ENCODE measurements around the gene PHACTR3. TPM values are rescaled to one million over a fixed set of nuclear protein-coding genes. Genes with fewer than 3 reads are reported as not detected.

PHACTR3 gene
- total and polyA plus RNA-seq, 2 donors, result 0.62 to 2.7 TPM

DNA sequence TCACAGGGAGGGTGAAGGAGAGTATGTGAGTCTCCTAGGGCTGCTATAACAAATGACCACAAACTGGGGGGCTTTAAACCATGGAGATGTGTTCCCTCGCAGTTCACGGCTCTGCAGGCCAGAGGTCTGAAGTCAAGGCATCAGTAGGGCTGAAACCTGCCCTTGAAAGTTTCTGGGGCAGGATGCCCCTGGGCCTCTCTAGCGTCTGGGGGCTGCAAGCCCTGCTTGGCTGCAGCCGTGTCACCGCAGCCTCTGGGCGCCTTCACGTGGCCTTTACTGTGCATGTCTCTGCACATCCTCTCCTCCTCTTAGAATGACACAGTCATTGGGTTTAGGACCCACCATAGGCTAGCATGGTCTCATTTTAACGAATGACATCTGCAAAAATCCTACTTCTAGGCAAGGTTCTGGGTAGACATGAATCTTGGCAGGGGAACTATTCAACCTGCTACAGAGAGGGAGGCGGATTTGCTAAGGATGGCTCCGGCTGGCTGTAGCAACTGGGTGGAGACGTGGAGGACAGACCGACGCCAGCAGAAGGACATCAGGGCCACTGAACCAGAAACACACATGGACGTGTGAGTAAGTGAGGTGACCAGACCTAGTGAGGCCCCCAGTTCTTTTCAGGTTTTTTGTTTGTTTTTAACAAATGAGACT is 58.6 kb downstream of the PHACTR3 start:
- H3K4me3 ChIP-seq (ENCODE audit: low read depth, low read length), result no peak overlapping the region
- H3K4me1 ChIP-seq (ENCODE audit: insufficient read depth), result no peaks in the 10 kb centered on the region
- H3K36me3 ChIP-seq (ENCODE audit: insufficient read depth), result no peaks in the 10 kb centered on the region
- H3K27ac ChIP-seq (ENCODE audit: low read depth), result no peak overlapping the region
- 83% methylated on average over 14 of the region's 14 CpGs for WGBS
- DNase-seq (ENCODE audit: extremely low spot score), result no peak

GRCh38 chr20:59663513-59664060 is 59.2 kb downstream of the PHACTR3 start:
- Histone ChIP-seq H3K27ac (ENCODE audit: low read depth) (no peak overlapping the region), H3K4me1 (ENCODE audit: insufficient read depth) (no peaks in the 10 kb centered on the region), H3K4me3 (ENCODE audit: low read depth, low read length) (no peak overlapping the region), H3K36me3 (ENCODE audit: insufficient read depth) (no peaks in the 10 kb centered on the region)
- WGBS, result 73% methylated on average over 15 of the region's 15 CpGs
- no peak for DNase-seq (ENCODE audit: extremely low spot score)

- H3K36me3 ChIP-seq (ENCODE audit: insufficient read depth), result no peaks in the 10 kb centered on the region
- H3K27ac ChIP-seq (ENCODE audit: low read depth), result no peak overlapping the region
- no peak for DNase-seq (ENCODE audit: extremely low spot score)
- no peaks in the 10 kb centered on the region for H3K4me1 ChIP-seq (ENCODE audit: insufficient read depth)
- WGBS, result 72% methylated on average over 11 of the region's 11 CpGs
- H3K4me3 ChIP-seq (ENCODE audit: low read depth, low read length), result no peak overlapping the region
These were observed 60.1 kb downstream of the PHACTR3 start for GRCh38 chr20:59664421-59664941.

GRCh38 chr20:59665656-59666555 is 61.6 kb downstream of the PHACTR3 start:
- no peak overlapping the region for H3K27ac ChIP-seq (ENCODE audit: low read depth)
- no peak for DNase-seq (ENCODE audit: extremely low spot score)
- WGBS, result 86% methylated on average over 8 of the region's 8 CpGs
- H3K36me3 ChIP-seq (ENCODE audit: insufficient read depth), result no peaks in the 10 kb centered on the region
- H3K4me3 ChIP-seq (ENCODE audit: low read depth, low read length), result no peak overlapping the region
- no peaks in the 10 kb centered on the region for H3K4me1 ChIP-seq (ENCODE audit: insufficient read depth)

DNA sequence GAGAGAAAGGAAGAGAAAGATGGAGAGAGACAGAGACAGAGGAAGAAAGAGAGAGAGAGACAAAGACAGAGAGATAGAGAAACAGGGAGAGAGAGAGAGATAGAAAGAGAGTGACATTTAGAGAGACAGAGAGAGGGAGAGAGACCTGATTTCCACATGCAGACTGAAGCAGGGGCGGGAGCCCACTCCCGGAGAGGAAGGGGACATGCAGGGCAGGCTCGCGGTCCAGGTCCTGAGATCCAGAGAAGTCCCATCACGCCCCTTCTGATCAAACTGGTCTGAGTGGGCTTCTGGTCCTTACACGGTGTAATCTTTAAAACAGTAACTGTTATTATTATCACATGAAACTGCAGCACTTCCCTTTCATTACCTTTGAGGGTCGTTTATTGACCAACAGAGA is 62.2 kb downstream of the PHACTR3 start:
- WGBS, result 79% methylated on average over 7 of the region's 7 CpGs
- no peaks in the 10 kb centered on the region for H3K4me1 ChIP-seq (ENCODE audit: insufficient read depth)
- no peak for DNase-seq (ENCODE audit: extremely low spot score)
- no peak overlapping the region for H3K4me3 ChIP-seq (ENCODE audit: low read depth, low read length)
- no peaks in the 10 kb centered on the region for H3K36me3 ChIP-seq (ENCODE audit: insufficient read depth)
- no peak overlapping the region for H3K27ac ChIP-seq (ENCODE audit: low read depth)

DNA sequence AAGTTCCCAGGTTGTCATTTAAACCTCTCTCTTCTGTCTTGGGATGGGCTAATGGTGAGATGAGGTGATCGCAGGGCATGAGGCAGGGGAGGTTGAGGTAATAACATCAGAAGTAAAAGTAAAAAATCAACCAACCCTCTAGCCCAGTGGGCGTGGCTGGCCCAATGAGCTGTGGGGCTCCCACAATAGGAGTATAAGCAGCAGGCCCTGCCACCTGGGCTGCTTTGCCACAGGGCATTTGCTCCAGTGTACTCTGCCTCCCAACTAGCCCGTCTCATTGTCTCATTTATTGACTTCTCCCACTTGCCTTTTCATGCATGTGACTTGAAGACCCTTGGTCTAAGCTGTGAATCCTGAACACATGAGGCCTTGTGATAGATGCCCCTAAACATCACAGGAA is 62.8 kb downstream of the PHACTR3 start:
- WGBS, result 78% methylated on average over 3 of the region's 3 CpGs

DNA sequence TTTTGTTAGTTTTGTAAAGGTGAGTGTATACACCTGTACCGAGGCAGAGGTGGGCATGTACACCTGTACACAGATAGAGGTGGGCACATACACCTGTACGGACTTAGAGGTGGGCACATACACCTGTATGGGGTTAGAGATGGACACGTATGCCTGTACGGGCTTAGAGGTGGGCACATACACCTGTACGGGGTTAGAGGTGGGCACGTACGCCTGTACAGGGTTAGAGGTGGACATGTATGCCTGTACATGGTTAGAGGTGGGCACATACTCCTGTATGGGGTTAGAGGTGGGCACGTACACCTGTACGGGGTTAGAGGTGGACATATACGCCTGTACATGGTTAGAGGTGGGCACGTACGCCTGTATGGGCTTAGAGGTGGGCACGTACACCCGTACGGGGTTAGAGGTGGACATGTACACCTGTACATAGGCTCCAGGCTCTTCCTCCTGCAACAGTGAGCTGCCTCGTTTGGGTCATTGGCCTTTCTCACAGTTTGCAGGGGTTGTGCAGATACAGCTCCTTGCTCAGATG is 63.7 kb downstream of the PHACTR3 start:
- no peak for DNase-seq (ENCODE audit: extremely low spot score)
- H3K4me3 ChIP-seq (ENCODE audit: low read depth, low read length), result no peak overlapping the region

More for the DNA sequence above, 62.8 kb downstream of the PHACTR3 start:
- no peak overlapping the region for H3K4me3 ChIP-seq (ENCODE audit: low read depth, low read length)
- no peak overlapping the region for H3K27ac ChIP-seq (ENCODE audit: low read depth)
- H3K4me1 ChIP-seq (ENCODE audit: insufficient read depth), result no peaks in the 10 kb centered on the region
- DNase-seq (ENCODE audit: extremely low spot score), result no peak
- no peaks in the 10 kb centered on the region for H3K36me3 ChIP-seq (ENCODE audit: insufficient read depth)

GRCh38 chr20:59668926-59669850 is 64.8 kb downstream of the PHACTR3 start:
- Histone ChIP-seq H3K4me1 (ENCODE audit: insufficient read depth) (no peaks in the 10 kb centered on the region), H3K27ac (ENCODE audit: low read depth) (no peak overlapping the region), H3K36me3 (ENCODE audit: insufficient read depth) (no peaks in the 10 kb centered on the region), H3K4me3 (ENCODE audit: low read depth, low read length) (no peak overlapping the region)
- 88% methylated on average over 11 of the region's 11 CpGs for WGBS
- no peak for DNase-seq (ENCODE audit: extremely low spot score)

More for the DNA sequence above, 63.7 kb downstream of the PHACTR3 start:
- H3K27ac ChIP-seq (ENCODE audit: low read depth), result no peak overlapping the region
- no peaks in the 10 kb centered on the region for H3K36me3 ChIP-seq (ENCODE audit: insufficient read depth)
- 90% methylated on average over 16 of the region's 16 CpGs for WGBS
- H3K4me1 ChIP-seq (ENCODE audit: insufficient read depth), result no peaks in the 10 kb centered on the region

- no peak overlapping the region for H3K27ac ChIP-seq (ENCODE audit: low read depth)
- H3K4me3 ChIP-seq (ENCODE audit: low read depth, low read length), result no peak overlapping the region
- no peaks in the 10 kb centered on the region for H3K4me1 ChIP-seq (ENCODE audit: insufficient read depth)
- no peaks in the 10 kb centered on the region for H3K36me3 ChIP-seq (ENCODE audit: insufficient read depth)
- WGBS, result 78% methylated on average over 9 of the region's 9 CpGs
- no peak for DNase-seq (ENCODE audit: extremely low spot score)
These were observed 66.6 kb downstream of the PHACTR3 start for GRCh38 chr20:59670786-59671492.

GRCh38 chr20:59671661-59672471 is 67.5 kb downstream of the PHACTR3 start:
- DNase-seq (ENCODE audit: extremely low spot score), result no peak
- 88% methylated on average over 16 of the region's 16 CpGs for WGBS
- no peak overlapping the region for H3K4me3 ChIP-seq (ENCODE audit: low read depth, low read length)
- no peak overlapping the region for H3K27ac ChIP-seq (ENCODE audit: low read depth)
- H3K4me1 ChIP-seq (ENCODE audit: insufficient read depth), result no peaks in the 10 kb centered on the region
- H3K36me3 ChIP-seq (ENCODE audit: insufficient read depth), result no peaks in the 10 kb centered on the region

DNA sequence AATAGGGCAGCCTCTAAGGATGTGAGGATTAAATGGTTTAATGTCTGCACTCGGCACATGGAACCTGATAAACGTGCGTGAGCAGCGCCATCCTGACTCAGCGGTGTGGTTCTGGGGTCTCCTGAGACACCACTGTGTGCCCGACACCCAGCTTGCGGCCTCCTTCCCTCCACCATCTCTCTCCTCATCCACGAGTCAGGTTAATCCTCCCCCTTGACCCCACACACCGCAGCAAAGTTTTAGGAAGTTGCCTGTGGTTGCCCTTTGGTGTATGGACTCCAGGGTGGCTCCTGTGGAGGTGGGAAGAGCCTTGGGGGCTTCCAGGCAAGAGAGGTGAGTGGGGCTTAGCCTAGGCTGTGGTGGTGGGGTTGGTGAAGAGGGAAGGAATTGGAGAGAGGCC is 68.2 kb downstream of the PHACTR3 start:
- WGBS, result 84% methylated on average over 9 of the region's 9 CpGs
- Histone ChIP-seq H3K4me3 (ENCODE audit: low read depth, low read length) (no peak overlapping the region), H3K27ac (ENCODE audit: low read depth) (no peak overlapping the region), H3K4me1 (ENCODE audit: insufficient read depth) (no peaks in the 10 kb centered on the region), H3K36me3 (ENCODE audit: insufficient read depth) (no peaks in the 10 kb centered on the region)
- DNase-seq (ENCODE audit: extremely low spot score), result no peak
